ENCODE measurements around the gene C17orf58. TPM values are rescaled to one million over a fixed set of nuclear protein-coding genes. Genes with fewer than 3 reads are reported as not detected.

C17orf58 gene
- total RNA-seq, 3 donors from 2014 or later = 6.4 to 11.1 (median 8.4) TPM

GRCh38 chr17:67995570-67996263, 552 bp downstream of the C17orf58 start:
- no peak for ATAC-seq
- intact Hi-C loops (cut with DNase I, micrococcal nuclease) = no loop called here

GRCh38 chr17:67994817-67995569, 1.3 kb downstream of the C17orf58 start:
- no peaks in the 10 kb centered on the region for H3K36me3 ChIP-seq (ENCODE audit: low read depth)
- intact Hi-C loops (cut with DNase I, micrococcal nuclease) = no loop called here
- no peak for DNase-seq

More at GRCh38 chr17:67995570-67996263, 552 bp downstream of the C17orf58 start:
- Histone ChIP-seq H3K36me3 (ENCODE audit: low read depth) (no peaks in the 10 kb centered on the region), H3K9me3 (no peaks in the 10 kb centered on the region), H3K4me3 (no peak overlapping the region), H3K4me1 (ENCODE audit: low read depth) (peaks cover 20% of the 10 kb centered on the region)
- peak; percentile 36 to 57 (median 51) for DNase-seq
- no peak for TF ChIP-seq CTCF (IDR thresholded peaks at IDR 0.05)

GRCh38 chr17:67993998-67994361, 2.3 kb downstream of the C17orf58 start:
- peak; percentile 5 for ATAC-seq
- H3K4me1 ChIP-seq (ENCODE audit: low read depth) = peaks cover 20% of the 10 kb centered on the region
- no peak for TF ChIP-seq CTCF (IDR thresholded peaks at IDR 0.05)
- H3K4me3 ChIP-seq = peak overlapping the region; percentile 32
- intact Hi-C loops (cut with DNase I, micrococcal nuclease) = no loop called here
- no peak for DNase-seq
- H3K36me3 ChIP-seq (ENCODE audit: low read depth) = no peaks in the 10 kb centered on the region
- no peaks in the 10 kb centered on the region for H3K9me3 ChIP-seq

More at GRCh38 chr17:67994817-67995569, 1.3 kb downstream of the C17orf58 start:
- Histone ChIP-seq H3K9me3 (no peaks in the 10 kb centered on the region), H3K4me3 (no peak overlapping the region), H3K4me1 (ENCODE audit: low read depth) (peaks cover 20% of the 10 kb centered on the region)
- ATAC-seq = no peak
- no peak for TF ChIP-seq CTCF (IDR thresholded peaks at IDR 0.05)

- Histone ChIP-seq H3K4me3 (peak overlapping the region; percentile 32), H3K4me1 (ENCODE audit: low read depth) (peaks cover 20% of the 10 kb centered on the region), H3K9me3 (no peaks in the 10 kb centered on the region), H3K36me3 (ENCODE audit: low read depth) (no peaks in the 10 kb centered on the region)
- ATAC-seq (peak; percentile 87), DNase-seq (peak; percentile 85 to 91 (median 89))
- no peak for TF ChIP-seq CTCF (IDR thresholded peaks at IDR 0.05)
- intact Hi-C loops (cut with DNase I, micrococcal nuclease) = no loop called here
Observed at GRCh38 chr17:67993153-67993997, 2.9 kb downstream of the C17orf58 start.

GRCh38 chr17:67992548-67993152, 3.6 kb downstream of the C17orf58 start:
- peaks cover 20% of the 10 kb centered on the region for H3K4me1 ChIP-seq (ENCODE audit: low read depth)
- intact Hi-C loops (cut with DNase I, micrococcal nuclease) = no loop called here
- ATAC-seq = peak; percentile 64
- no peaks in the 10 kb centered on the region for H3K36me3 ChIP-seq (ENCODE audit: low read depth)
- H3K9me3 ChIP-seq = no peaks in the 10 kb centered on the region
- no peak for TF ChIP-seq CTCF (IDR thresholded peaks at IDR 0.05)
- H3K4me3 ChIP-seq = peak overlapping the region; percentile 24
- no peak for DNase-seq

Data from mucosa of descending colon (tissue), 3 donors.